Stimulated activated effector memory CD8-positive, alpha-beta T cell treated with anti-CD3 and anti-CD28 coated beads, Interleukin-12 subunit alpha, Interleukin-12 subunit beta, amount 100 ng/mL, for 72 hours (primary cell): ENCODE data around the gene LEMD1.
"Not testable (repeated sequence)": the region's sequence is repeated elsewhere in the genome, so short reads cannot be mapped to it uniquely, and the experiment has no call there.

Experiments
- ATAC-seq: fragments of 150-1000 bp; cut with Tn5 transposase; 2 replicates; pipeline ENCODE4 v1.10.0; 2021
- DNase-seq, 2 donors: peaks; one replicate each; pipeline ENCODE4 v3.0.0; 2021 to 2022; ENCODE audit warnings: low spot score in 2 of 2
- H3K27ac Mint-ChIP-seq: one replicate; pipeline ENCODE4 v1.8.0; 2022; ENCODE audit warnings: mild to moderate bottlenecking, mixed read lengths
- H3K36me3 Mint-ChIP-seq: one replicate; pipeline ENCODE4 v1.8.0; 2022; ENCODE audit warnings: mild to moderate bottlenecking, mixed read lengths
- H3K4me1 Mint-ChIP-seq: one replicate; pipeline ENCODE4 v1.8.0; 2022; ENCODE audit warnings: mixed read lengths
- H3K4me3 Mint-ChIP-seq: one replicate; pipeline ENCODE4 v1.8.0; 2022; ENCODE audit warnings: mild to moderate bottlenecking, mixed read lengths
- H3K9me3 Mint-ChIP-seq: one replicate; pipeline ENCODE4 v1.8.0; 2022; ENCODE audit warnings: mixed read lengths

LEMD1 gene

GRCh38 chr1:205423814-205424399 lies 2.1 kb upstream of the LEMD1 start:
- H3K4me3 Mint-ChIP-seq: no peak overlapping the region
- H3K36me3 Mint-ChIP-seq: no peaks in the 10 kb centered on the region
- ATAC-seq (no peak), DNase-seq (no peak)
- no peaks in the 10 kb centered on the region for H3K4me1 Mint-ChIP-seq
- H3K27ac Mint-ChIP-seq: no peak overlapping the region
- no peaks in the 10 kb centered on the region for H3K9me3 Mint-ChIP-seq

DNA sequence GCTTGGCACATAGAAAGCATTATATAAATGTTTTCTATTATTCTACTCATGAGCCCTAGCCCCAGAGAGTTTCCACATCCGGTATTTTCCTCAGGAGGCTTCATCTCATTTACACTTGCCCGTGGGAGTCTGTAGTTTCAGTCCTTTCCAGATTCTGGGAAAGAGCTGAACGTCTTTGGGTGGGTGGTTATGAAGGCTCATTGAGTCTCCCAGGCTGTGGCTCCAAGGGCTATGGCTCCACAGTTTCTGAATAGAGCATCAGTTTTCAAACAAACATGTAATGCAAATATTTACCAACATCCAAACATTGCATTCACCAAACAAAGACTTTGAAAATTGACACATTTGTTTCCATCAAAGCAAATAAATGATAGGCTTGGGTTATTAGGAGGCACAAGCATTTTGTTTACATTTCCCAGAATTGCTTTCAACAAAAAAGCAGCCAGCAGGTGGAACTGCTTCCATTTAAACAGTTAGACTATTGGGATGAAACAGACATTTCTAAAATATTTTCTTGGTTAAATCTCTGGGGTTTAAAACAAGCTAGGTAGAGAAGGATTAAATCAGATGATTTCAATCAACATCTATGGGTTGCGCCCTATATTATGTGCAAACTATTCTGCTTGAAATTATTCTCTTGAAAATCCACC lies 1.3 kb upstream of the LEMD1 start:
- H3K4me3 Mint-ChIP-seq: no peak overlapping the region
- no peaks in the 10 kb centered on the region for H3K4me1 Mint-ChIP-seq

DNA sequence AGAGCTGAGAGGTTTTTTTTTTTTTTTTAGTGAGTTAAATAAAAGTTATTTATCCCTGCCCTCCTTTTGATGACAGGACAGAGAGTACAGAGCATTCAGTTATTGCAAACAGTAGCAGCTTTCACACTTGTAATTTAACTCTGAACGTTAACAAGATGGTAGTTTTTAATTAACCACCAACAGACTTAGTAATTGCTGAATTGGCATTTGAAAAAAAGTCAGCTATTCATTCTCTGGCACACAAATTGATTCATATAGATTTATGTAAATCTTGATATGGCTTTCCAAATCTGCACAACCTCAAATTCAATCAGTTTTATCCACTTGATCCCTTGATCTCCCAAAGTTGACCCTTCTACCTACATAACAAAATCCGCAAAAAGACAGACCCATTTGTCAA lies 918 bp downstream of the LEMD1 start:
- Mint-ChIP-seq H3K36me3 (no peaks in the 10 kb centered on the region), H3K27ac (no peak overlapping the region), H3K4me1 (no peaks in the 10 kb centered on the region), H3K9me3 (no peaks in the 10 kb centered on the region), H3K4me3 (no peak overlapping the region)
- DNase-seq (no peak), ATAC-seq (no peak)

More for the DNA sequence above, 1.3 kb upstream of the LEMD1 start:
- H3K27ac Mint-ChIP-seq: no peak overlapping the region
- H3K36me3 Mint-ChIP-seq: no peaks in the 10 kb centered on the region
- H3K9me3 Mint-ChIP-seq: no peaks in the 10 kb centered on the region
- ATAC-seq: no peak
- DNase-seq: no peak

DNA sequence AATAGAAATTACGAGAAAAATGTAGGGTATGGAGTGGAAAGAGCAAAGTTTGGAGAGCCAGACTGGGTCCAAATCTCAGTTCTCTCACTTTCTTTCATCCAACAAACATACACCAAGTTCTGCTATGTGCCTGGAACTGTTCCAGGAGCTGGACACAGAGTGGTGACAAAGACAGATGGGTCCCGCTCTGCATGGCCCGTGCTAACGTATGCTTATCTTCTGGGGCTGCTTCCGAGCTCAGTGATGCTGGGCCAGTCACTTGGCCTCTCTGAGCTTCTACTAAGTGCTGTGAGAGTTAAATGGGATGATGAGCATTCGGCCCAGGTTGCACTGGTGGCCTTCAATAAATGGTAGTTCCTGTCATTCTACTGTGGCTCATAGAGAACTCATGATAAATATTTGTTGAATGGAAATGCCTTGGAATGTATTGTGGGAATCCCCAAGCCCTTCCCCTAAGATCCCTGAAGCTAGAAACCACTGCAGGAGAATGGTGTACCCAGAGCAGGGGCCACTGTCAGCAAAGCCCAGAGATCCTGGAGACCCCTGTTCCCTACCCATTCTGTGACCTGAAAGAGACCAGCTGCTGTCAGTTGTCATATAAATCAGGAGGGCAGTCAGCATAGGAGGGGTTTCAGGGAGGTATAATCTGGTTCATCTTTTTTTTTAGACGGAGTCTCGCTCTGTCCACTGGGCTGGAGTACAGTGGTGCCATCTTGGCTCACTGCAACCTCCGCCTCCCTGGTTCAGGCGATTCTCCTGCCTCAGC lies 3.8 kb downstream of the LEMD1 start:
- Mint-ChIP-seq H3K27ac (no peak overlapping the region), H3K4me3 (no peak overlapping the region), H3K4me1 (no peaks in the 10 kb centered on the region), H3K36me3 (no peaks in the 10 kb centered on the region), H3K9me3 (no peaks in the 10 kb centered on the region)
- no peak for DNase-seq
- ATAC-seq: no peak

GRCh38 chr1:205416322-205416721 lies 5.5 kb downstream of the LEMD1 start:
- Mint-ChIP-seq H3K27ac (no peak overlapping the region), H3K36me3 (no peaks in the 10 kb centered on the region), H3K9me3 (no peaks in the 10 kb centered on the region), H3K4me1 (no peaks in the 10 kb centered on the region), H3K4me3 (no peak overlapping the region)
- DNase-seq (no peak), ATAC-seq (no peak)

DNA sequence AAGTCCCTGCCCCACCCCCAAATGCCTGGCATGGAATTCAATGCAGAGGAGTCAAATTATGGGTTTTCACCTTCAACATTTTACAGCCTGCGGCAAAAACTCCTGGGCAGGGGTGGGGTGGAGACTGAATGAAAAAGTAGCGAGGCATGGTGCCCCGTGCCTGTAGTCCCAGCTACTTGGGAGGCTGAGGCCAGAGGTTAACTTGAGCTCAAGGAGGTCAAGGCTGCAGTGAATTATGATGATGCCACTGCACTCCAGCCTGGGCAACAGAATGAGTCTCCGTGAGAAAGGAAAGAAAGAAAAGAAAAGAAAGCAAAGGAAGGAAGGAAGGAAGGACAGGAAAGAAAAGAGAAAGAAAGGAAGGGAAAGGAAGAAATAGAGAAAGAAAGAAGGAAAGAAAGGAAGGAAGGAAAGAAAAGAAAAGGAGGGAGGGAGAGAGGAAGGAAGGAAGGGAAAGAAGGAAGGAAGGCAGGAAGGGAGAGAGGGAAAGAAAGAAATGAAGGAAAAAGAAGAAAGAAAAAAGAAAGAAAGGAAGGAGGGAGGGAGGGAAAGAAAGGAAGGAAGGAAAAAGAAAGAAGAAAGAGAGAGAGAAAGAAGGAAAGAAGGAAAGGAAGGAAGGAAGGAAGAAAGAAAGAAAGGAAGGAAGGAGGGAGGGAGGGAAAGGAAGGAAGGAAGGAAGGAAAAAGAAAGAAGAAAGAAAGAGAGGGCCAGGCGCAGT lies 11.1 kb downstream of the LEMD1 start:
- no peak overlapping the region for H3K4me3 Mint-ChIP-seq
- DNase-seq (no peak), ATAC-seq (no peak)
- H3K36me3 Mint-ChIP-seq: no peaks in the 10 kb centered on the region
- H3K4me1 Mint-ChIP-seq: no peaks in the 10 kb centered on the region
- peak overlapping the region; percentile 6 for H3K27ac Mint-ChIP-seq
- H3K9me3 Mint-ChIP-seq: no peaks in the 10 kb centered on the region

- Mint-ChIP-seq H3K27ac (no peak overlapping the region), H3K4me3 (no peak overlapping the region), H3K4me1 (no peaks in the 10 kb centered on the region), H3K36me3 (no peaks in the 10 kb centered on the region), H3K9me3 (no peaks in the 10 kb centered on the region)
- ATAC-seq (no peak), DNase-seq (no peak)
Observed at GRCh38 chr1:205407970-205408369, 13.9 kb downstream of the LEMD1 start.

GRCh38 chr1:205406252-205406651 lies 15.6 kb downstream of the LEMD1 start:
- H3K9me3 Mint-ChIP-seq, H3K4me1 Mint-ChIP-seq, DNase-seq, H3K27ac Mint-ChIP-seq, H3K36me3 Mint-ChIP-seq, ATAC-seq: not testable (repeated sequence)
- H3K4me3 Mint-ChIP-seq: peak overlapping the region; percentile 16

DNA sequence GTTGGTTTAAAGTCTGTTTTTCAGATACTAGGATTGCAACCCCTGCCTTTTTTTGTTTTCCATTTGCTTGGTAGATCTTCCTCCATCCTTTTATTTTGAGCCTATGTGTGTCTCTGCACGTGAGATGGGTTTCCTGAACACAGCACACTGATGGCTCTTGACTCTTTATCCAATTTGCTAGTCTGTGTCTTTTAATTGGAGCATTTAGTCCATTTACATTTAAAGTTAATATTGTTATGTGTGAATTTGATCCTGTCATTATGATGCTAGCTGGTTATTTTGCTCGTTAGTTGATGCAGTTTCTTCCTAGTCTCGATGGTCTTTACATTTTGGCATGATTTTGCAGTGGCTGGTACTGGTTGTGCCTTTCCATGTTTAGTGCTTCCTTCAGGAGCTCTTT lies 17.4 kb downstream of the LEMD1 start:
- ATAC-seq, H3K36me3 Mint-ChIP-seq, H3K4me3 Mint-ChIP-seq, H3K9me3 Mint-ChIP-seq, H3K4me1 Mint-ChIP-seq, DNase-seq, H3K27ac Mint-ChIP-seq: not testable (repeated sequence)

DNA sequence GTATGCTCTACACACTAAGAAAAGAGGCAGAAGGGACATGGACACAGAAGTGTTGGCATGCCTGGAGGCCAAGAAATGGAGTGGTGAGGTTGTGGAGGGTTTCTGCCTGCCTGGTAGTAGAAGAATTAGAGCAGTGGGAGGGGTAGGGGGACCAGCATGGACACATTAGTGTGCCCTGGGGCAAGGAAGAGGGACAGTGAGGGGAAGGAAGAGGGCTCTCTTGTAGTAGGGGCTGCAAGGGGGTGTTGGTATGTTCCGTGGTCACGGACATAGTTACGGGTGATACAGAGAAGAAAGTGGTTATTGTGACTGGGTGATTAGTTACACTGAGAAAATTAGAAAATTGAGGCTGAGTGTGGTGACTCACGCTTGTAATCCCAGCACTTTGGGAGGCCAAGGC lies 23.3 kb downstream of the LEMD1 start:
- no peak overlapping the region for H3K4me3 Mint-ChIP-seq
- peak in 1 of 2 donors; percentile 44 for DNase-seq
- ATAC-seq: no peak
- H3K9me3 Mint-ChIP-seq: no peaks in the 10 kb centered on the region
- H3K4me1 Mint-ChIP-seq: no peaks in the 10 kb centered on the region
- H3K27ac Mint-ChIP-seq: no peak overlapping the region
- H3K36me3 Mint-ChIP-seq: no peaks in the 10 kb centered on the region

DNA sequence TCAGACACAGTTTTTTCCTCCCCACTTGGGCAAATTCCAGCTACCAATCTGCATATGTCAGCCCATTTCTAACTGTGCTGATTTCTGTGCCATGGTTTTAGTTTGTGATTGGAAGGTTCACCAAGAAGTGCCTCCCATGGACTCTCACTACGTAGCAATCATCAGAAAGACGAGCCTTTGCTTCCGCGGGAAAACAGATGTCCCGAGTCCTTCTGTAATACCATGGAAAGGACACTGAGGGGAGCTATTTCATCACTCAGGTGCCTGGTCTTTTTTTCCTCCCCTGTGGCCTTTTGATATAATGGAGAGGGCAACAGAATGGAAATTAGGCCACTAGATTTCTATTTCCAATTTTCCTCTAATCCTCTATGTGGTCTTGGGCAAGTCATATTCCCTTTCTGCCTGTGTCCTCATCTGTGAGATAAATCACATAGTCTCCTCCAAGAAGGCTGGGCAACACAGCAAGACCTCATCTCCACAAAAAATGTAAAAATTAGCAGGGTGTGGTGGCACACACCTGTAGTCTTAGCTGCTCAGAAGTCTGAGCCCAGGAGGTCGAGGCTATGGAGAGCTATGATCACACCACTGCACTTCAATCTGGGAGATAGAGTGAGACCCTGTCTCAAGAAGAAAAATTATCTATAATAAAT lies 24.8 kb downstream of the LEMD1 start:
- Mint-ChIP-seq H3K9me3 (no peaks in the 10 kb centered on the region), H3K4me3 (no peak overlapping the region), H3K36me3 (no peaks in the 10 kb centered on the region), H3K4me1 (no peaks in the 10 kb centered on the region), H3K27ac (no peak overlapping the region)
- no peak for ATAC-seq
- DNase-seq: peak in 1 of 2 donors; percentile 51

GRCh38 chr1:205395616-205396015 lies 26.2 kb downstream of the LEMD1 start:
- no peaks in the 10 kb centered on the region for H3K36me3 Mint-ChIP-seq
- DNase-seq (no peak), ATAC-seq (no peak)
- H3K9me3 Mint-ChIP-seq: no peaks in the 10 kb centered on the region
- no peak overlapping the region for H3K4me3 Mint-ChIP-seq
- no peaks in the 10 kb centered on the region for H3K4me1 Mint-ChIP-seq
- H3K27ac Mint-ChIP-seq: no peak overlapping the region

GRCh38 chr1:205392650-205393049 lies 29.2 kb downstream of the LEMD1 start:
- Mint-ChIP-seq H3K4me3 (no peak overlapping the region), H3K4me1 (no peaks in the 10 kb centered on the region), H3K36me3 (no peaks in the 10 kb centered on the region), H3K9me3 (no peaks in the 10 kb centered on the region), H3K27ac (no peak overlapping the region)
- ATAC-seq (no peak), DNase-seq (no peak)

- ATAC-seq (no peak), DNase-seq (peak in 1 of 2 donors; percentile 38)
- Mint-ChIP-seq H3K36me3 (no peaks in the 10 kb centered on the region), H3K9me3 (no peaks in the 10 kb centered on the region), H3K27ac (no peak overlapping the region), H3K4me1 (no peaks in the 10 kb centered on the region), H3K4me3 (no peak overlapping the region)
Observed at GRCh38 chr1:205391386-205391785, 30.5 kb downstream of the LEMD1 start.

- ATAC-seq (no peak), DNase-seq (no peak)
- no peak overlapping the region for H3K27ac Mint-ChIP-seq
- H3K4me1 Mint-ChIP-seq: no peaks in the 10 kb centered on the region
- no peaks in the 10 kb centered on the region for H3K36me3 Mint-ChIP-seq
- no peaks in the 10 kb centered on the region for H3K9me3 Mint-ChIP-seq
- no peak overlapping the region for H3K4me3 Mint-ChIP-seq
Observed at GRCh38 chr1:205387845-205388244, 34.0 kb downstream of the LEMD1 start.
